A549 (cell line): ENCODE results near the gene ASTN1. TPM values are rescaled to one million over a fixed set of nuclear protein-coding genes. Genes with fewer than 3 reads are reported as not detected.

Experiments
- ATAC-seq, 2 experiments: fragments of 200-7000 bp in 1 of 2; fragments of >200 bp in 1 of 2; cut with Nextera tagmentation in 1 of 2; cut with Tn5 transposase in 1 of 2; 3 replicates each; pipeline versions ENCODE4 v1.8.0 to v1.9.1; 2018 to 2020; ENCODE audit warnings: mild to moderate bottlenecking in 1 of 2, moderate library complexity in 1 of 2
- CTCF ChIA-PET: fragments of 300-600 bp; sonication (Branson Sonifier 250); formaldehyde crosslinking; extraction: SDS; loops from one replicate; lab custom pipeline; 2021; ENCODE audit warnings: antibody characterized with exemption, inconsistent platforms; lab: Yijun Ruan, JAX
- POLR2A ChIA-PET: fragments of 350-600 bp; formaldehyde crosslinking; extraction: SDS; loops from one replicate; lab custom pipeline; 2021; ENCODE audit warnings: antibody characterized with exemption, inconsistent platforms; lab: Yijun Ruan, JAX
- DNase-seq, 2 experiments: peaks; one replicate each; pipeline versions ENCODE4 v3.0.0 to v3.0.0-alpha.2; 2011 to 2016; ENCODE audit warnings: low read depth in 1 of 2, low spot score in 1 of 2
- FAIRE-seq: peaks from 2 replicates; lab custom pipeline; 2011; peaks lifted over from hg19 to GRCh38; lab: Jason Lieb, UNC
- H3K27ac ChIP-seq, 2 experiments: fragments of >200 bp; sonication (Bioruptor Twin); formaldehyde crosslinking; 3 replicates each; pipeline ENCODE4 v1.5.1; 2016 to 2017
- H3K4me1 ChIP-seq: fragments of >200 bp; sonication (Bioruptor Twin); formaldehyde crosslinking; 3 replicates; pipeline ENCODE4 v1.6.1; 2016
- H3K4me2 ChIP-seq: fragments of >200 bp; sonication (Bioruptor Twin); formaldehyde crosslinking; 3 replicates; pipeline ENCODE4 v1.6.1; 2016
- H3K4me3 ChIP-seq: fragments of >200 bp; sonication (Bioruptor Twin); formaldehyde crosslinking; 3 replicates; pipeline ENCODE4 v1.5.1; 2016
- H3K9me3 ChIP-seq: fragments of >200 bp; sonication (Bioruptor Twin); formaldehyde crosslinking; 3 replicates; pipeline ENCODE4 v1.6.1; 2016
- CBX2 ChIP-seq: fragments of 200-600 bp; sonication (generic); IDR thresholded peaks from 2 replicates; pipeline ENCODE4 v1.6.1; 2016; ENCODE audit warnings: low read depth, mild to moderate bottlenecking, borderline replicate concordance
- CBX8 ChIP-seq: fragments of 200-600 bp; sonication (generic); IDR thresholded peaks from 2 replicates; pipeline ENCODE4 v1.6.1; 2016
- EP300 ChIP-seq, 2 experiments: fragments of >200 bp; sonication (Bioruptor Twin); formaldehyde crosslinking; IDR thresholded peaks; 2 replicates in 1 of 2; 3 replicates in 1 of 2; pipeline ENCODE4 v1.6.1; 2016 to 2017
- ESRRA ChIP-seq: fragments of 150-350 bp; IDR thresholded peaks from 2 replicates; pipeline ENCODE4 v1.6.1; 2014; ENCODE audit warnings: mild to moderate bottlenecking, low read length, borderline replicate concordance
- FOSL2 ChIP-seq, 2 experiments: fragments of 450-650 bp in 1 of 2; fragments of >200 bp in 1 of 2; sonication (Bioruptor Twin) in 1 of 2; formaldehyde crosslinking; IDR thresholded peaks; 2 replicates each; pipeline versions ENCODE4 v1.5.0 to v1.6.1; 2016 to 2020; ENCODE audit warnings: mild to moderate bottlenecking in 1 of 2, moderate library complexity in 1 of 2
- FOXS1 ChIP-seq: fragments of 250-450 bp; sonication (Bioruptor Pico); IDR thresholded peaks from 2 replicates; pipeline ENCODE4 v1.5.0; 2020; ENCODE audit warnings: mild to moderate bottlenecking, moderate library complexity
- GATA3 ChIP-seq: IDR thresholded peaks from 2 replicates; pipeline ENCODE4 v1.6.1; 2012; ENCODE audit warnings: borderline replicate concordance
- HDAC2 ChIP-seq: fragments of 200-600 bp; sonication (generic); IDR thresholded peaks from 2 replicates; pipeline ENCODE4 v1.6.1; 2016
- JUN ChIP-seq, 2 experiments: fragments of >200 bp; sonication (Bioruptor Twin); formaldehyde crosslinking; IDR thresholded peaks; 2 replicates in 1 of 2; 3 replicates in 1 of 2; pipeline ENCODE4 v1.6.1; 2016 to 2017
- MAZ ChIP-seq: fragments of 150-350 bp; IDR thresholded peaks from 2 replicates; pipeline ENCODE4 v1.6.1; 2014; ENCODE audit warnings: antibody characterized with exemption, low read depth, low read length, borderline replicate concordance
- NPAS2 ChIP-seq: fragments of 250-450 bp; sonication (Bioruptor Pico); IDR thresholded peaks from 2 replicates; pipeline ENCODE4 v1.8.0; 2022; ENCODE audit warnings: mild to moderate bottlenecking, moderate library complexity, borderline replicate concordance
- POLR2A ChIP-seq: IDR thresholded peaks from 2 replicates; pipeline ENCODE4 v1.6.1; 2012; ENCODE audit warnings: mild to moderate bottlenecking, low read length
- RAD21 ChIP-seq, 2 experiments: fragments of >200 bp in 1 of 2; sonication (Bioruptor Twin) in 1 of 2; formaldehyde crosslinking in 1 of 2; IDR thresholded peaks in 1 of 2; conservative IDR thresholded peaks in 1 of 2; 2 replicates in 1 of 2; 3 replicates in 1 of 2; pipeline ENCODE4 v1.6.1; 2012 to 2018; ENCODE audit warnings: inconsistent platforms in 1 of 2
- RARB ChIP-seq: fragments of 250-450 bp; sonication (Bioruptor Pico); IDR thresholded peaks from 2 replicates; pipeline ENCODE4 v1.8.0; 2021; ENCODE audit warnings: mild to moderate bottlenecking, moderate library complexity
- RFX5 ChIP-seq: fragments of 450-650 bp; IDR thresholded peaks from 2 replicates; pipeline ENCODE4 v1.7.1; 2014; ENCODE audit warnings: antibody characterized with exemption, mild to moderate bottlenecking, moderate library complexity
- TFCP2L1 ChIP-seq: fragments of 250-450 bp; sonication (Bioruptor Pico); IDR thresholded peaks from 2 replicates; pipeline ENCODE4 v1.5.0; 2021; ENCODE audit warnings: mild to moderate bottlenecking
- ZC3H11A ChIP-seq: fragments of 450-650 bp; IDR thresholded peaks from 2 replicates; pipeline ENCODE4 v1.6.1; 2014; ENCODE audit warnings: antibody characterized with exemption, mild to moderate bottlenecking
- ZNF302 ChIP-seq: fragments of 250-450 bp; sonication (Bioruptor Pico); IDR thresholded peaks from 2 replicates; pipeline ENCODE4 v1.9.0; 2021; ENCODE audit warnings: inconsistent platforms, mild to moderate bottlenecking, moderate library complexity
- WGBS: methylation state at CpG from one replicate; pipeline ENCODE4 v1.1.6; 2017; ENCODE audit errors: missing lambda C conversion rate; 5-methylcytosine and 5-hydroxymethylcytosine counted together
- polyA plus RNA-seq, 4 experiments: library from polyadenylated mRNA; depleted of rRNA in 3 of 4; stranded (reverse); fragments of >200 nt; fragmentation: RNase III in 1 of 4; extraction: RNeasy Plus Mini Kit Qiagen cat#74134 plus additional on column Dnase treatment in 1 of 4; gene quantifications; 2 replicates in 3 of 4; 3 replicates in 1 of 4; pipeline ENCODE4 v1.2.3, GENCODE V29; 2011 to 2017
- TF ChIP-seq, protein P1 (sequence below): IDR thresholded peaks from 2 replicates; pipeline ENCODE4 v1.6.1; 2012
- TF ChIP-seq, protein P2 (sequence below): fragments of >200 bp; sonication (Bioruptor Twin); formaldehyde crosslinking; IDR thresholded peaks from 2 replicates; pipeline ENCODE4 v1.6.1; 2016
- TF ChIP-seq, protein P3 (sequence below): fragments of 250-450 bp; sonication (Bioruptor Pico); IDR thresholded peaks from 2 replicates; pipeline ENCODE4 v1.5.0; 2021; ENCODE audit warnings: mild to moderate bottlenecking, moderate library complexity, borderline replicate concordance
- TF ChIP-seq, protein P4 (sequence below): IDR thresholded peaks from 2 replicates; pipeline ENCODE4 v1.6.1; 2012
- TF ChIP-seq, protein P5 (sequence below): IDR thresholded peaks from 2 replicates; pipeline ENCODE4 v1.6.1; 2012; ENCODE audit warnings: low read depth, borderline replicate concordance

The ASTN1 gene
- polyA plus RNA-seq, 2 of the 4 experiments (the other 2 are of a cell fraction): not detected

- Histone ChIP-seq H3K4me2 (no peak overlapping the region), H3K9me3 (no peaks in the 10 kb centered on the region), H3K4me3 (no peak overlapping the region), H3K27ac (no peak overlapping the region), H3K4me1 (no peaks in the 10 kb centered on the region)
- ATAC-seq: no peak
- POLR2A ChIA-PET: no interaction called here
- TF ChIP-seq MAZ (no peak), HDAC2 (no peak), EP300 (IDR thresholded peaks at IDR 0.05) (no peak), RARB (CRISPR knock-in tag) (no peak), TFCP2L1 (CRISPR knock-in tag) (no peak), ZC3H11A (no peak), ESRRA (no peak), CBX2 (no peak), POLR2A (no peak)
- TF ChIP-seq, protein P1, sequence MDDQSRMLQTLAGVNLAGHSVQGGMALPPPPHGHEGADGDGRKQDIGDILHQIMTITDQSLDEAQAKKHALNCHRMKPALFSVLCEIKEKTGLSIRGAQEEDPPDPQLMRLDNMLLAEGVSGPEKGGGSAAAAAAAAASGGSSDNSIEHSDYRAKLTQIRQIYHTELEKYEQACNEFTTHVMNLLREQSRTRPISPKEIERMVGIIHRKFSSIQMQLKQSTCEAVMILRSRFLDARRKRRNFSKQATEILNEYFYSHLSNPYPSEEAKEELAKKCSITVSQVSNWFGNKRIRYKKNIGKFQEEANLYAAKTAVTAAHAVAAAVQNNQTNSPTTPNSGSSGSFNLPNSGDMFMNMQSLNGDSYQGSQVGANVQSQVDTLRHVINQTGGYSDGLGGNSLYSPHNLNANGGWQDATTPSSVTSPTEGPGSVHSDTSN: no peak
- TF ChIP-seq, protein P2, sequence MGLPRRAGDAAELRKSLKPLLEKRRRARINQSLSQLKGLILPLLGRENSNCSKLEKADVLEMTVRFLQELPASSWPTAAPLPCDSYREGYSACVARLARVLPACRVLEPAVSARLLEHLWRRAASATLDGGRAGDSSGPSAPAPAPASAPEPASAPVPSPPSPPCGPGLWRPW: no peak
- CTCF ChIA-PET: no interaction called here
- DNase-seq: no peak
- no peak for FAIRE-seq
- WGBS: 26% methylated on average over 10 of the region's 14 CpGs
These were observed 141.3 kb downstream of the ASTN1 start for GRCh38 chr1:177023249-177023648.

DNA sequence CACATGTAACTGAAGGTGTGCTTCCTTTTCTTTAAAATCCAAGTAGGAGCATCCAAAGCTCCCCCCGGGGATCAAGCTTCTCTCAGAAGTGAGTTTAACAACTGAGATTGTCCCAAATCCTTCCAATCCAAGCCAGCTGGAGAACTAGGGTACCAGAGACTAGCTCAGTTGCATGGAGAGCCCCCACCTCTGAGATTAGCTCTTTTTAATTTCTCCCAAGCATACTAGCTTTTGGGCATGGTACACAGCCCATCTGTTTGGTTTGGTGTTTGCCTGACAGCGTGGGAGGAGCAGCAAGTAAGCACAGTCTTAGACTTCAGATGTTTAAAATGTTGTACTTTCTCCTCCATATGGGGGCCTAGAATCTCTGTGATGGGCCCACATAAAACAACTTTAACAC, 142.8 kb downstream of the ASTN1 start:
- H3K4me2 ChIP-seq: no peak overlapping the region
- no peak overlapping the region for H3K27ac ChIP-seq
- CTCF ChIA-PET: no interaction called here
- no peaks in the 10 kb centered on the region for H3K4me1 ChIP-seq
- no peak for ATAC-seq
- TF ChIP-seq CBX8 (no peak), GATA3 (no peak), ZC3H11A (no peak), RAD21 (conservative IDR thresholded peaks at IDR 0.05 in 1 of 2, IDR thresholded peaks at IDR 0.05 in 1 of 2) (no peak), ZNF302 (no peak), RFX5 (no peak), NPAS2 (CRISPR knock-in tag) (no peak), FOXS1 (CRISPR knock-in tag) (no peak), JUN (IDR thresholded peaks at IDR 0.05) (no peak), FOSL2 (IDR thresholded peaks at IDR 0.05) (no peak), FOSL2 (CRISPR knock-in tag; IDR thresholded peaks at IDR 0.05) (no peak)
- TF ChIP-seq, protein P3, sequence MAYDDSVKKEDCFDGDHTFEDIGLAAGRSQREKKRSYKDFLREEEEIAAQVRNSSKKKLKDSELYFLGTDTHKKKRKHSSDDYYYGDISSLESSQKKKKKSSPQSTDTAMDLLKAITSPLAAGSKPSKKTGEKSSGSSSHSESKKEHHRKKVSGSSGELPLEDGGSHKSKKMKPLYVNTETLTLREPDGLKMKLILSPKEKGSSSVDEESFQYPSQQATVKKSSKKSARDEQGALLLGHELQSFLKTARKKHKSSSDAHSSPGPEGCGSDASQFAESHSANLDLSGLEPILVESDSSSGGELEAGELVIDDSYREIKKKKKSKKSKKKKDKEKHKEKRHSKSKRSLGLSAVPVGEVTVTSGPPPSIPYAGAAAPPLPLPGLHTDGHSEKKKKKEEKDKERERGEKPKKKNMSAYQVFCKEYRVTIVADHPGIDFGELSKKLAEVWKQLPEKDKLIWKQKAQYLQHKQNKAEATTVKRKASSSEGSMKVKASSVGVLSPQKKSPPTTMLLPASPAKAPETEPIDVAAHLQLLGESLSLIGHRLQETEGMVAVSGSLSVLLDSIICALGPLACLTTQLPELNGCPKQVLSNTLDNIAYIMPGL (CRISPR knock-in tag): no peak
- TF ChIP-seq, protein P4, sequence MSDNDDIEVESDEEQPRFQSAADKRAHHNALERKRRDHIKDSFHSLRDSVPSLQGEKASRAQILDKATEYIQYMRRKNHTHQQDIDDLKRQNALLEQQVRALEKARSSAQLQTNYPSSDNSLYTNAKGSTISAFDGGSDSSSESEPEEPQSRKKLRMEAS: no peak
- TF ChIP-seq, protein P5, sequence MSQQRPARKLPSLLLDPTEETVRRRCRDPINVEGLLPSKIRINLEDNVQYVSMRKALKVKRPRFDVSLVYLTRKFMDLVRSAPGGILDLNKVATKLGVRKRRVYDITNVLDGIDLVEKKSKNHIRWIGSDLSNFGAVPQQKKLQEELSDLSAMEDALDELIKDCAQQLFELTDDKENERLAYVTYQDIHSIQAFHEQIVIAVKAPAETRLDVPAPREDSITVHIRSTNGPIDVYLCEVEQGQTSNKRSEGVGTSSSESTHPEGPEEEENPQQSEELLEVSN: no peak
- TF ChIP-seq, all 56 proteins: peak for 0
- 0% methylated on average over 2 of the region's 2 CpGs for WGBS
- no peak for DNase-seq
- H3K4me3 ChIP-seq: no peak overlapping the region
- H3K9me3 ChIP-seq: no peaks in the 10 kb centered on the region
- POLR2A ChIA-PET: no interaction called here
- no peak for FAIRE-seq
